Daoy (cell line): ENCODE measurements around the gene PDPR. TPM values are rescaled to one million over a fixed set of nuclear protein-coding genes. Genes with fewer than 3 reads are reported as not detected.
"Not testable (repeated sequence)": the region's sequence is repeated elsewhere in the genome, so short reads cannot be mapped to it uniquely, and the experiment has no call there.

Experiments used
- DNase-seq: peaks from one replicate; pipeline ENCODE4 v3.0.0-alpha.2; 2015; ENCODE audit warnings: low read depth
- total RNA-seq: library from RNA; depleted of rRNA; stranded (reverse); fragments of >200 nt; shearing (Covaris generic); gene quantifications from 2 replicates; pipeline ENCODE4 v1.2.3, GENCODE V29; 2014; rRNA removed

Gene PDPR
- total RNA-seq = 11.0 and 13.9 TPM in 2 replicates

DNA sequence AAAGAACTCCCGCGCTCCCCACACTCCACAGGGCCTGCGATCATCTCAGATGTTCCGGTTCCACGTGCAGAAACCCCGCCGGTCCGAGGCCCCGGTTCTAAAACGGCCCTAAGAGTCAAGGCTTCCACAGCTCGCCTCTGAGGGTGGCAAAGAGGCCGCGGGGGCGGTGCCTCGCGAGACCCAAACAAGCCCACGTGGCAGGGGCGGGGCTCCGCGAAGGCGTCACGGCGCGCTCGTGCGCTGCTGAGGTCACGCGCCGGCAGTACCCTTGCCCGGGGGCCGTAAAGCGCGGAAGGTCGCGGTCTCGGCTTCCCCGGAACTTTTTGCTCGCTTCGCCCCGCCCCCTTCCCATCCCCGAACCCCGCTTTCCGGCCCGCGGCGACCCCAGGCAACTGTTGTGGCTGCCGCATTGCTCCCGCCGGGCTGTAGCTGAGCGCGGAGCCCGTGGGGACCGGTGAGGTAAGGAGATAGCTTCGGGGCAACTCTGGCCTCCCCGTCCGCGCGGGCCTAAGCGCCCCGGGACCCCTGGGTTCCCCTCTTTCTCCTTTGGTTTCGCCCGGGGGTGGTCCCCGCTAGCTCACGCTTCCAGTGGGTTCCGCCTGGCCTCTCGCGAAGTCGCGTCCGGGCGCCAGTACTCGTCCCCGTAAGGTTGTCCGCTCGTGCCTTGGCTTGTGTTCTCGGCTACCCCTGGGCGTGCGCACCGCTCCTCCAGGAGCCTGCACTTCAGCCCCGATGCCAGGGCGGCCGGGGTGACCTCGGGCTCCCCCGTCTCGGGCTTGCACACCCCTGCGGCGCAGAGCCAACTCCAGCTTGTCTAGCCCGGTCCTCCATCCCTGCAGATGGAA lies at the start of gene PDPR:
TSS of gene PDPR (plus strand) at position 351 of the 845 bp plus-strand sequence. CDS start 6,161 bp downstream, outside the sequence.
- peak; percentile 92 for DNase-seq

DNA sequence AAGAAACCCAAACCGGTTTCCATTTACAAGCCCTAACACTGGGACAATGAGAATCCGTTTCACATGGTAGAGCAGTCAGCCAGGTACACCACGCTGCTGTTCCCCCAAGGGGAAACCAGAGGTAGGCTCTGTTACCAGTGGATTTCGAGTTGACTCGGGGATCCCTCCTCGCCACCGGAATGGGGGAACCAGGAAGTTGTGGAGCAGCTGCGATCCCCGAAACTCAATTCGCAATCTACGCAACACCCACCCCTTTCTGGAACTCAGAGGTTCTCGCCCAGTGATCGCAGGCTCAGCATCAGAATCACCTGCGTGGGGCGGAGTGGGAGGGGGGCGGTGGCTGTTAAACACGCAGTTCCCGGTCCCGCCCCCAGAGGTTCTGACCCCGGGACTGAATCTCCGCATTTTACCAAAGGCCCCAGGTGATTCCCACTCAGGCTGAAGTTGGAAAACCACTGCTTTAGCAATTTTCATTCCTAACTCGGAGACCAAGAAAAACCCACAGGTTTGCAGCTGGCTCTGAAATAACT lies 49.2 kb upstream of the PDPR start:
- DNase-seq = peak; percentile 5

GRCh38 chr16:70065376-70065745 lies 48.8 kb upstream of the PDPR start:
- not testable (repeated sequence) for DNase-seq

DNA sequence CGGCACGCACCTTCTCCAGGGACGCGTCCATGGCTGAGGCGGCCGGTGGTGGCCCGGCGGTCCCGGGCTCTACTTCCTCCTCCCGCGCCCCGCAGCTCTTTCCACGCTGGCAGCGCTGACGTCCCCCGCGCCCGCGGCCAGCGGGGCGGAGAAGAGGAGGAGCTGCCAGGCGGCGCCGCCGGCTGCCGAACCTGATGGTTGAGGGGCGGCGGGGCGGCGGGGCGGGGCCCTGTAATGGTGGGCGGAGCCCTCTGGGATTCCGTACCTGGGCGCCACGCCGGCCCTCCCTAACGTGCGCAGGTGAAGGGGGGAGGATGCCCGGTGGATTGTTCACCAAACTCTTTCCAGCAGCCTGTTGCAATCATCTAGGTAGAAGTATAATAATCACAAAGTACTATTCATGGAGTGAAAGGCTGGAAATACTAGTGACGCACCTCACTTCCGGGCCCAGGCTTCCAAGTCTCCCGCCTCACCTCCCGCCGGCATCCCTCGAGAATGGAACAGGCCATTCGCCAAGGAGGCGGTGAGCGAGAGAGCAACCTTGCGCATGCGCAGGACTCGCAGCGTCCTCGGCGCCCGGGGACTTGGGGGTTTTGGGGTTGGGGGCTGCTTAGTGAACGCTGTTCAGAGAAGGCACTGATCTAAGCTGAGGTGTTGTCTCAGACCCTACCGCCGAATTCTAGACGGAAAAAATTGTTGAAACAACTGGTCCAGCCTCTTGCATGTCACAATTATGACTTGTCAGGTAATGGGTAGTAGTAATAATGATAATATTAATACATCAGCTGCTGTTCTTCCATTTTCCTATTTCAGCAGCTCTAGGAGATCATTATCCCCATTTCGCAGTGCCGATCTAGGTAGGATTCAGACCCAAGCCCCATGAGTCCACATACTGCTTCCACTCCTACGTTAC lies 48.1 kb upstream of the PDPR start:
- peak; percentile 83 for DNase-seq

- DNase-seq = not testable (repeated sequence)
Observed at GRCh38 chr16:70066751-70067150, 47.4 kb upstream of the PDPR start.

GRCh38 chr16:70079081-70079480 lies 35.1 kb upstream of the PDPR start:
- DNase-seq = not testable (repeated sequence)

DNA sequence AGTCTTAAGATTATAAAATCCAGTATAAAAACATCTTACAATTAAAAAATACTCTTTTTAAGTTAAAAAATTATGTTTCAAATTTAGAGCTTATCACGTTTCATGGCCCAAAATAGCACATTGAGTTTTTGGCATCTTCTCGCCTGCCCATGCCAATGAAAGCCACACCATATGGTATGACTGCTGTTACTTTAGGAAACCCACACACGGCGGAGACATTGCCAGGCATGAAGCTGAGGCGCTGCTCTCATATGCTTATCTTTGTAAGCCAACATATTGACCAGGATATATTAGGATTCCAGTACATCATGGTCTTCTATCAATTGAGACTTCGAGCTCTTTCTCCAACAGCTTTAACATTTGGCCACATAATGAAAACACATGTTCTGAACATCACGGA lies 32.9 kb upstream of the PDPR start:
- DNase-seq = not testable (repeated sequence)

GRCh38 chr16:70083931-70084330 lies 30.2 kb upstream of the PDPR start:
- DNase-seq = not testable (repeated sequence)

DNA sequence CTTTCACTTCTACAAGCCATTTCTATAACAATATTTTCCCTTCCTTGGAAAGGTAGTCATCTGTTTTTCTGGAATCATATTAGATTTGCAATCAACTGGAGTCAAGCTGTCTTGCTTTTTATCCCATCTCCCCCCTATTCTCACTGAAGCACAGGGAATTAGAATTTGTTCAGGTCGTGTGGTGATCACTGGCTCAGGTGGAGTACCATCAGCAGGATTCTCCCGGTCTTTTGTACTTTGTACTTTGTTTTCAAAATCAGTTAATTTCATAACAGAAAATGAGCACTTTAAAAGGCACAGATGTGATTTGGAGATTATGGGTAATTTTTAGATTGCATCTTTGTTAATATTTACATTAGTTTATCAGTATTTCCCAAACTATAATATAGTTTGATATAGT lies 26.0 kb upstream of the PDPR start:
- not testable (repeated sequence) for DNase-seq

- not testable (repeated sequence) for DNase-seq
Observed at GRCh38 chr16:70088877-70089276, 25.3 kb upstream of the PDPR start.

DNA sequence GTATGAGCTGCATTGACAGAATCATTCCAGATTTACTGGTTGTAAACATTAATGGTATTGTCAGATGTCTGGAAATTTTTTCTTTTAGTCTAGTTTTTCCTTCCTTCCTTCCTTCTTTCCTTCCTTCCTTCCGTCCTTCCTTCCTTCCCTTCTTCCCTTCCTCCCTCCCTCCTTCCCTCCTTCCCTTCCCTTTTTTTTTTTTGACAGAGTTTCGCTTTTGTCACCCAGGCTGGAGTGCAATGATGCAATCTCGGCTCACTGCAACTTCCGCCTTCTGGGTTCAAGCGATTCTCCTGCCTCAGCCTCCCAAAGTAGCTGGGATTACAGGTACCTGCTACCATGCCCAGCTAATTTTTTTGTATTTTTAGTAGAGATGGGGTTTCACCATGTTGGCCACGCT lies 24.8 kb upstream of the PDPR start:
- not testable (repeated sequence) for DNase-seq

DNA sequence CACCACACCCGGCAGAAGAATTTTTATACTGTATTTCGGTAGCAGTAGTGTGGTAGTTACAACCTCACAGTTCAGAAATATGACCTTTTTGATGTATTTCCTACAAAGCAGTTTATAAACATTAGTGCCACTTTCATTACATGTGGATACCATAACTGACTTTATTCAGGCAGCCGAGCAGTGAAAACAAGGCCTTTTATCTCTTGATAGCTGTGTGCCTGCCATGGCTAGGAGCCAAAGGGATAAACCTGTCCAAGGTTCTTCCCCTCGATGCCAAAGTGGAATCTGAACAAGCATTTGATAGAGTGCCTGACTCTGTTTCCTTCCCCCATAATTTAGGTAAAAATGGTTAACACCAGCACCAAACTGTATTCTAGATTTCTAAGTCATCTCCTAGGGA lies 23.0 kb upstream of the PDPR start:
- DNase-seq = not testable (repeated sequence)

DNA sequence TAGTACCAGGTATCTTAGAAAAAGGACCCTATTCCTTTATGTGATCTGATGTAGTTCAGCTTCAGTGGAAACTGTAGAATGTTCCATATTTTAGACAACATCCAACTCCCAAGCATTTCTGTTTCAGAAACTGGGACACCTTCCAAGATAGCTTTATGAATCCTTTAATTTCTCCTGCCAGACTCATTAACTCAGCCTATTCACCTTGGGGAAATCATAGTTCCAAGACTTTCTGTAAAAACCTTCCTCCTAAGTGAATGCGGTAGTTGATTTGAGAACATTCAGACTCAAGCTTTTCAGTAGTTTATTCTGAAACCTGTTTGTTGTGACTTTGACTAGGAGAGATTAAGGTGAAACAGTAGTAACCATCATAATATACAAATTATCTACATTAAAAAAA lies 20.0 kb upstream of the PDPR start:
- not testable (repeated sequence) for DNase-seq

DNA sequence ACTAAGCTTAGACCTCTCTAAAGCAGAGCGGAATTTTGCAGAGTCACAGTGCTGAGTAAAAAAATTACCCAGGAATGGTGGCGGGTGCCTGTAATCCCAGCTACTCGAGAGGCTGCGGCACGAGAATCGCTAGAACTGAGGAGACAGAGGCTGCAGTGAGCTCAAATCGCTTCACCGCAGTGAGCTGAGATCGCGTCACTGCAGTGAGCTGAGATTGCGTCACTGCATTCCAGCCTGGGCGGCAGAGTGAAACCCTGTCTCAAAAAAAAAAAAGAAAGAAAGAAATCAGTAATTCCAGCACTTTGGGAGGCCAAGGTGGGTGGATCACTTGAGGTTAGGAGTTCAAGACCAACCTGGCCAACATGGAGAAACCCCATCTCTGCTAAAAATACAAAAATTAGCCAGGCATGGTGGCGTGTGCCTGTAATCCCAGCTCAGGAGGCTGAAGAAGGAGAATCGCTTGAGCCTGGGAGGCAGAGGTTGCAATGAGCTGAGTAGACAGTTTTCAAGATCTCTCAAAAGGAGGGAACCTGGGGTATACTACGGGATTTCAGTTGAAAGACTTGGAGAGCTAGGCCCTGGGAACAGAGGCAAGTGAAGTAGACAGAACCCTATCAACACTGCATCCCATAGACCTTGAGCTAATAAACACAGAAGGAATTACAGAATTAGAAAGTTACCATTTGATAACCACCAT lies 4.4 kb upstream of the PDPR start:
- DNase-seq = not testable (repeated sequence)

GRCh38 chr16:70112162-70112561 lies 2.0 kb upstream of the PDPR start:
- DNase-seq = not testable (repeated sequence)

- not testable (repeated sequence) for DNase-seq
Observed at GRCh38 chr16:70113599-70113981, 542 bp upstream of the PDPR start.

DNA sequence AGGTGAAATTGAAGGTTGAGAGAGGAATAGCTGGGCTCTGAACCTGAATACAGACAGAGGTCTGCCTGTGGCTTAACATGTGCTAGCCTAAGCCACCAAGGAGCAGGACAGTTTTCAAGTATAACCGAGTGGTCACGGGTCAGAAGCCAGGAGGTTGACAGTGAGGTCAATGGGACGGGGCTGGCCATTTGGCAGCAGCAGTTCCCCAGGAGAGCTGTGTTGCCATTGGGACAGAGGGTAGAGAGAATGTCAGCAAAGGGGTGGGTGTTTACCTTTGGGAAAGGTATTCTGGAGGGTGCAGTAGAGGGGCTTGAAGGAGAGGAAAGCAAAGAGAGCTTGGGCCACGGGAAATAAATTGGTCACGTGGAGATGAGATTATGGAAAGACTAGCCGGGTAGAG lies 4.2 kb downstream of the PDPR start:
- not testable (repeated sequence) for DNase-seq

DNA sequence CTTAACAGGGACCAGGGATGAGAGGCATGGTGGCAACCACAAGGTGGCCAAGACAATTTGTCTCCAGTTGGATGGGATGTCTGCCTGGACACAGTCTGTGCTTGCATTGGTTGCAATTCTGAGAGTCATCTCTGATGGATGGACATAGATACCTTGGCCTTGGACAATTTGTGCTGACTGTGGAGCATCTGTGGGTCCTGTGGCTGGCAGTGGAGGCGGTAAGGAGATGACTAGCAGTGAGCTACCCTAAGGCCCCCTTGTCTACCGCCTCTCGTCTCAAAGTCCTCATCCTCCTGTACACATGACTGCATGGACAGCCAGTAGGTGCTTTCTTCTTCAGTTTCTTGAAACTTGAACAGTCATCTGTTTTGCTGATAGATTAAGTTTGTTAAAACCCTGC lies 4.6 kb downstream of the PDPR start:
- not testable (repeated sequence) for DNase-seq

DNA sequence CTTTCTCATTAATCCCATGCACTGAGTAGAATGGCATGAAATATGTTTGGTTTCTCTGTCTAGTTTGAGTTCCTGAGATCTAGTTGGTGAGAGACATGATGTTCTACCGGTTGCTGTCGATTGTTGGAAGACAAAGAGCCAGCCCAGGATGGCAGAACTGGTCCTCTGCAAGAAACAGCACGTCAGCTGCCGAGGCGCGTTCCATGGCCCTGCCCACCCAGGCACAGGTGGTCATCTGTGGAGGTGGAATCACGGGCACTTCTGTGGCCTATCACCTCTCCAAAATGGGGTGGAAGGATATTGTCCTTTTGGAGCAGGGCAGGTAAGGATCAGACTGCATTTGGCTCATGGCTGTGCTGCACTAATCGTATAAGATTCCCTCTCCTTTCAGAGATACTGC lies 6.3 kb downstream of the PDPR start:
- DNase-seq = not testable (repeated sequence)

GRCh38 chr16:70123822-70124221 lies 9.7 kb downstream of the PDPR start:
- DNase-seq = not testable (repeated sequence)

GRCh38 chr16:70126226-70126625 lies 12.1 kb downstream of the PDPR start:
- not testable (repeated sequence) for DNase-seq
